MM.1S (cell line): ENCODE measurements around the gene CELSR3.

Experiments
- EZH2 ChIP-seq: fragments of 300-600 bp; sonication (generic); optimal IDR thresholded peaks from 2 replicates; pipeline ENCODE3; 2017; ENCODE audit warnings: low read depth, mild to moderate bottlenecking, antibody characterized with exemption, low read length, mixed read lengths
- TF ChIP-seq, protein P1 (sequence below): fragments of 300-600 bp; sonication (generic); IDR thresholded peaks from 2 replicates; pipeline ENCODE4 v1.5.1; 2016; ENCODE audit warnings: antibody characterized with exemption, low read length, mixed read lengths

DNA sequence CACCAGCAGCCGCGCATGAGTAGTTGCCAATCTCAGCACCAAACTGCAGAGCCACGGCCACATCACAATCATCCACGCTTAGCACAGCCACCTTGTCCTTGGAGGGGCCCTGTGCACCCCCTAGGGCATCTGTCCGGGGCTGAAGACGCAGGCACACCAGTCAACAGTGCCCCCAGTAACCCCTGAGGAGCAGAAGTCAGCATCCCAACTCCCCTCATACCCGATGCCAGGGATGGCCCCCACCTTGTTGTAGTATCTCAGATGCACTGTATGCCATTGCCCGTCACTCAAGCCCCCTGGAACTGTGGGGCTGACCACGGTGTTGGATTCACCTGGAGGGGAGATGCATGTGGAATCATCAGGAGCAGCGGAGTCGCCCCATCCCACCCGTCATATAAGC, 7.6 kb downstream of the CELSR3 start:
- TF ChIP-seq, protein P1, sequence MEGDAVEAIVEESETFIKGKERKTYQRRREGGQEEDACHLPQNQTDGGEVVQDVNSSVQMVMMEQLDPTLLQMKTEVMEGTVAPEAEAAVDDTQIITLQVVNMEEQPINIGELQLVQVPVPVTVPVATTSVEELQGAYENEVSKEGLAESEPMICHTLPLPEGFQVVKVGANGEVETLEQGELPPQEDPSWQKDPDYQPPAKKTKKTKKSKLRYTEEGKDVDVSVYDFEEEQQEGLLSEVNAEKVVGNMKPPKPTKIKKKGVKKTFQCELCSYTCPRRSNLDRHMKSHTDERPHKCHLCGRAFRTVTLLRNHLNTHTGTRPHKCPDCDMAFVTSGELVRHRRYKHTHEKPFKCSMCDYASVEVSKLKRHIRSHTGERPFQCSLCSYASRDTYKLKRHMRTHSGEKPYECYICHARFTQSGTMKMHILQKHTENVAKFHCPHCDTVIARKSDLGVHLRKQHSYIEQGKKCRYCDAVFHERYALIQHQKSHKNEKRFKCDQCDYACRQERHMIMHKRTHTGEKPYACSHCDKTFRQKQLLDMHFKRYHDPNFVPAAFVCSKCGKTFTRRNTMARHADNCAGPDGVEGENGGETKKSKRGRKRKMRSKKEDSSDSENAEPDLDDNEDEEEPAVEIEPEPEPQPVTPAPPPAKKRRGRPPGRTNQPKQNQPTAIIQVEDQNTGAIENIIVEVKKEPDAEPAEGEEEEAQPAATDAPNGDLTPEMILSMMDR, result no peak
- no peak for TF ChIP-seq EZH2
